MM.1S (cell line): ENCODE results near the gene CBLIF.

Experiments used
- DNase-seq: peaks from one replicate; pipeline ENCODE4 v3.0.0-alpha.2; 2015
- H2AFZ ChIP-seq: fragments of 300-600 bp; sonication (generic); 2 replicates; pipeline ENCODE4 v1.6.0; 2016; ENCODE audit warnings: antibody characterized with exemption, low read length
- H3F3A ChIP-seq: fragments of 300-600 bp; sonication (generic); 2 replicates; pipeline ENCODE4 v1.6.1; 2016; ENCODE audit warnings: mild to moderate bottlenecking, antibody characterized with exemption, low read length, moderate library complexity, mixed read lengths; ENCODE audit not compliant: insufficient read depth
- H3K27ac ChIP-seq: fragments of 300-600 bp; sonication (generic); 2 replicates; pipeline ENCODE4 v1.5.1; 2016; ENCODE audit warnings: mild to moderate bottlenecking, low read length
- H3K27me3 ChIP-seq: fragments of 300-600 bp; sonication (generic); replicated peaks from 2 replicates; pipeline ENCODE4 v1.6.0; 2016; ENCODE audit warnings: low read length; ENCODE audit not compliant: insufficient read depth
- H3K36me3 ChIP-seq: fragments of 300-600 bp; sonication (generic); replicated peaks from 2 replicates; pipeline ENCODE4 v1.6.1; 2016; ENCODE audit warnings: mild to moderate bottlenecking, low read length, mixed read lengths; ENCODE audit not compliant: insufficient read depth
- H3K4me1 ChIP-seq: fragments of 300-600 bp; sonication (generic); 2 replicates; pipeline ENCODE4 v1.6.1; 2016; ENCODE audit warnings: low read length, mixed read lengths
- H3K4me2 ChIP-seq: fragments of 300-600 bp; sonication (generic); 2 replicates; pipeline ENCODE4 v1.6.0; 2016; ENCODE audit warnings: low read depth, low read length
- H3K4me3 ChIP-seq: fragments of 300-600 bp; sonication (generic); 2 replicates; pipeline ENCODE4 v1.5.1; 2016; ENCODE audit warnings: low read length, mixed read lengths
- H3K79me2 ChIP-seq: fragments of 300-600 bp; sonication (generic); 2 replicates; pipeline ENCODE4 v1.6.1; 2016; ENCODE audit warnings: mixed run types, low read length, mixed read lengths
- H3K9ac ChIP-seq: fragments of 300-600 bp; sonication (generic); 2 replicates; pipeline ENCODE4 v1.6.1; 2016; ENCODE audit warnings: low read length, mixed read lengths
- H3K9me2 ChIP-seq: fragments of 300-600 bp; sonication (generic); replicated peaks from 2 replicates; pipeline ENCODE4 v1.6.1; 2016; ENCODE audit warnings: mild to moderate bottlenecking, low read length, mixed read lengths; ENCODE audit not compliant: insufficient read depth
- H3K9me3 ChIP-seq: fragments of 300-600 bp; sonication (generic); replicated peaks from 2 replicates; pipeline ENCODE4 v1.6.1; 2016; ENCODE audit warnings: mild to moderate bottlenecking, low read length, mixed read lengths; ENCODE audit not compliant: insufficient read depth
- H4K20me1 ChIP-seq: fragments of 300-600 bp; sonication (generic); 2 replicates; pipeline ENCODE4 v1.6.1; 2016; ENCODE audit warnings: mild to moderate bottlenecking, low read length, moderate library complexity, mixed read lengths; ENCODE audit not compliant: insufficient read depth
- EZH2 ChIP-seq: fragments of 300-600 bp; sonication (generic); optimal IDR thresholded peaks from 2 replicates; pipeline ENCODE3; 2017; ENCODE audit warnings: low read depth, mild to moderate bottlenecking, antibody characterized with exemption, low read length, mixed read lengths
- EZH2phosphoT487 ChIP-seq: fragments of 300-600 bp; sonication (generic); IDR thresholded peaks from 2 replicates; pipeline ENCODE4 v1.6.1; 2018; ENCODE audit warnings: antibody characterized with exemption, low read length
- TF ChIP-seq, protein P1 (sequence below): fragments of 300-600 bp; sonication (generic); IDR thresholded peaks from 2 replicates; pipeline ENCODE4 v1.5.1; 2016; ENCODE audit warnings: antibody characterized with exemption, low read length, mixed read lengths

The CBLIF gene

DNA sequence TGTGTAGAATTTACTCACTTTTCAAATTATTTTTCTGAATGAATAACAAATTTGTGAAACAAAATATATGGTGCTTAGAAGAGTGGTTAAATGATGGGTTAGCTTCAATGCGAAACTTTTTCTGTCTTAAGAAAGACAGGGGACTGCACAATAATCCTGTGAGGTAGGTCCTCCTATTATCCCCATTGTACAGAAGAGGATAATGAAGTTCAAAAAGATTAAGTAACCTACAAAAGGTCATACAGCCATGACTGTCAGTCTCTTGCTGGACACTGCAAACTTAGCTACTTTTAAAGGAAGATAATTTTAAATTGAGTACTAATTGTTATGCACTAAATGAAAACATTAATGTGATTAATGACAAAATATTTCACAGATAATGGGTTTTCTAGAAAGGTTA is 38.3 kb upstream of the CBLIF start:
- no peak for DNase-seq
- Histone ChIP-seq H3K79me2 (no peaks in the 10 kb centered on the region), H3K27me3 (no peaks in the 10 kb centered on the region), H3K4me1 (no peaks in the 10 kb centered on the region), H3F3A (no peaks in the 10 kb centered on the region), H3K36me3 (no peaks in the 10 kb centered on the region), H3K4me3 (no peak overlapping the region), H3K27ac (no peak overlapping the region), H3K4me2 (no peak overlapping the region), H3K9me2 (no peaks in the 10 kb centered on the region), H3K9me3 (no peaks in the 10 kb centered on the region), H2AFZ (no peak overlapping the region), H4K20me1 (no peaks in the 10 kb centered on the region), H3K9ac (no peak overlapping the region)
- TF ChIP-seq EZH2phosphoT487, result no peak
- TF ChIP-seq, protein P1, sequence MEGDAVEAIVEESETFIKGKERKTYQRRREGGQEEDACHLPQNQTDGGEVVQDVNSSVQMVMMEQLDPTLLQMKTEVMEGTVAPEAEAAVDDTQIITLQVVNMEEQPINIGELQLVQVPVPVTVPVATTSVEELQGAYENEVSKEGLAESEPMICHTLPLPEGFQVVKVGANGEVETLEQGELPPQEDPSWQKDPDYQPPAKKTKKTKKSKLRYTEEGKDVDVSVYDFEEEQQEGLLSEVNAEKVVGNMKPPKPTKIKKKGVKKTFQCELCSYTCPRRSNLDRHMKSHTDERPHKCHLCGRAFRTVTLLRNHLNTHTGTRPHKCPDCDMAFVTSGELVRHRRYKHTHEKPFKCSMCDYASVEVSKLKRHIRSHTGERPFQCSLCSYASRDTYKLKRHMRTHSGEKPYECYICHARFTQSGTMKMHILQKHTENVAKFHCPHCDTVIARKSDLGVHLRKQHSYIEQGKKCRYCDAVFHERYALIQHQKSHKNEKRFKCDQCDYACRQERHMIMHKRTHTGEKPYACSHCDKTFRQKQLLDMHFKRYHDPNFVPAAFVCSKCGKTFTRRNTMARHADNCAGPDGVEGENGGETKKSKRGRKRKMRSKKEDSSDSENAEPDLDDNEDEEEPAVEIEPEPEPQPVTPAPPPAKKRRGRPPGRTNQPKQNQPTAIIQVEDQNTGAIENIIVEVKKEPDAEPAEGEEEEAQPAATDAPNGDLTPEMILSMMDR, result no peak
- no peak for TF ChIP-seq EZH2

DNA sequence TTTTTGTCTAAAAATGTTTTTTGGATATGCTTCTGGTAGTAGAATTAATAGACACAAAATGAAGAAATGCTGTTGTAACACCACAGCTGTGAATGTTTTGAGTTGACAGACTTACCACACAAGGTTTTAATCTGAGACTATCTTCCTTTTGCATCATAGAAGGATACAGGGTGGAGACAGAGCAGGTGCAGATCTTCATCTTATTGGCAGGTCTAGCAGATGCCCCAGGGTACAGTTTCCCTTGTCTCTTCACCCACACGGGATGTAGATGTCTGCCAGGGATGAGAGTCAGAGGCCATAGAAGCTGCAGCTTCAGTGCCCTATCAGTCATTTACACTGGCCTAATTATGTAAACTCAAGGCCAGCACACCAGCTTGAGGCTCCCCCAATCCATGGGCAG is 34.3 kb upstream of the CBLIF start:
- H3K79me2 ChIP-seq, result no peaks in the 10 kb centered on the region
- H4K20me1 ChIP-seq, result no peaks in the 10 kb centered on the region
- no peaks in the 10 kb centered on the region for H3K36me3 ChIP-seq
- H3K9me3 ChIP-seq, result no peaks in the 10 kb centered on the region
- no peaks in the 10 kb centered on the region for H3F3A ChIP-seq
- no peak overlapping the region for H2AFZ ChIP-seq
- DNase-seq, result no peak
- TF ChIP-seq EZH2phosphoT487, result no peak
- no peak for TF ChIP-seq EZH2
- TF ChIP-seq, protein P1, result no peak
- H3K4me2 ChIP-seq, result no peak overlapping the region
- H3K9ac ChIP-seq, result no peak overlapping the region
- H3K4me3 ChIP-seq, result no peak overlapping the region
- H3K27ac ChIP-seq, result no peak overlapping the region
- H3K4me1 ChIP-seq, result no peaks in the 10 kb centered on the region
- H3K27me3 ChIP-seq, result no peaks in the 10 kb centered on the region
- H3K9me2 ChIP-seq, result no peaks in the 10 kb centered on the region

DNA sequence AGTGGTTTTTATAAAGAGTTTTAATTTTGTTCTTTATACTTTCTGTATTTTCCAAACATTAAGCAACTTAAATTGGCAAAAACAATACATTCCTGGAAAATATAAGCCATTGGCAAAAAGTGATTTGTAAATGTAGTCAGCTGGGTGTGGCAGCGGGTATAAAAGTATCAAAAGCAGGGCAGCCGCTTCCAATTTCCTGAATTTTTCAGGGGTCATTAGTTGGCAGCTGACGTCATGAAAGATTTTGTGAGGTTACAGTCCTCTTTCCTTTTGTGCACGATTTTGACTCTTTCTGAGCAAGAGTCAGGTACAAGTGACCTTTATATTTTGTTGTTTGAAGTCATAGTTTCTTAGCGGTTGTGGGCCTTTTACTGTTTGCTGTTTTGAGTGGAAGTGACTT is 33.3 kb upstream of the CBLIF start, which contains the start of gene OOSP3:
OOSP3 (plus strand) TSS at position 208 of the 400 bp plus-strand sequence; CDS start at position 235, 27 bp downstream.
- Histone ChIP-seq H3K4me3 (no peak within 1 kb of the TSS), H3K9ac (no peak within 1 kb of the TSS), H3K27ac (no peak within 1 kb of the TSS), H2AFZ (no peak within 1 kb of the TSS), H4K20me1 (no peaks in the 10 kb centered on the region), H3K4me2 (no peak within 1 kb of the TSS), H3K9me2 (no peaks in the 10 kb centered on the region), H3K27me3 (no peaks in the 10 kb centered on the region), H3K9me3 (no peaks in the 10 kb centered on the region), H3F3A (no peaks in the 10 kb centered on the region), H3K4me1 (no peaks in the 10 kb centered on the region), H3K79me2 (no peaks in the 10 kb centered on the region), H3K36me3 (no peaks in the 10 kb centered on the region)
- no peak for DNase-seq
- TF ChIP-seq, protein P1, result no peak
